NK-92 treated with Interleukin-12 subunit alpha and Interleukin-12 subunit beta, amount 100 ng/mL, for 24 hours (cell line): Measurements from ENCODE around the gene AKAP13.

Experiments used
- DNase-seq: peaks from one replicate; lab custom pipeline; 2025; lab: John Stamatoyannopoulos, UW

Gene AKAP13

DNA sequence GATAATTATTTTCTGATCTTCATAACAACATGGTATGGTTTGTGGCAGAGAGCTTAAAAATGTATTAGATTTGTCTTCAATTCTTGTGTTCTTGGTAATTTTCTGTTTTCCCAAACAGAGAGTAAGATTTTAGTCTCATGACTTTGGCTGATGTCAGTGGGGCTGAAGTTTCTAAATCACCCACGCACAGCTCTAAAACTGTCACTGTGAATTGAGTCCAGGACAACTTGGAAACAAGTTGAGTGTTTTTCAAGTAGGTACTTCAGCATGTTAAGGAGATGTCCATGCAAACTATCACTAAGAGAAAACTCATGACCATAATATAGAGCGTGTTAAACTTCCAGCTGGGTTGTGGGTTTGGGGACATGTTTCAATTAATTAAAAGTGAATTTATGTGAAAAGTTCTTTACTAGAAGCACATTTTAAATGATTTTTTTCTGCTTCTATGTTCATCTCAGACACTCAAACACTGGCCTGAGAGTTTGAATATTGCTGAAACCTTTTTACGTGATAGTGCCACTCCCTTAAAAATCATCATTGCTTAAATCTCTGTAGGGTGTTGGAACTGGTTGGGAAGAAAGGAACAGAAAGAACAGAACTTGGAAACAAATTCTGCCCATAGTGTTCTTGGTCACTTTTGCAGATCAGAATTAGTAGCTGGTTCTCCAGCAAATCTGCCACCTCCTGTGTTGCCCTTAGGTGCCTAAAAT lies 324.5 kb downstream of the AKAP13 start:
- no peak for DNase-seq

DNA sequence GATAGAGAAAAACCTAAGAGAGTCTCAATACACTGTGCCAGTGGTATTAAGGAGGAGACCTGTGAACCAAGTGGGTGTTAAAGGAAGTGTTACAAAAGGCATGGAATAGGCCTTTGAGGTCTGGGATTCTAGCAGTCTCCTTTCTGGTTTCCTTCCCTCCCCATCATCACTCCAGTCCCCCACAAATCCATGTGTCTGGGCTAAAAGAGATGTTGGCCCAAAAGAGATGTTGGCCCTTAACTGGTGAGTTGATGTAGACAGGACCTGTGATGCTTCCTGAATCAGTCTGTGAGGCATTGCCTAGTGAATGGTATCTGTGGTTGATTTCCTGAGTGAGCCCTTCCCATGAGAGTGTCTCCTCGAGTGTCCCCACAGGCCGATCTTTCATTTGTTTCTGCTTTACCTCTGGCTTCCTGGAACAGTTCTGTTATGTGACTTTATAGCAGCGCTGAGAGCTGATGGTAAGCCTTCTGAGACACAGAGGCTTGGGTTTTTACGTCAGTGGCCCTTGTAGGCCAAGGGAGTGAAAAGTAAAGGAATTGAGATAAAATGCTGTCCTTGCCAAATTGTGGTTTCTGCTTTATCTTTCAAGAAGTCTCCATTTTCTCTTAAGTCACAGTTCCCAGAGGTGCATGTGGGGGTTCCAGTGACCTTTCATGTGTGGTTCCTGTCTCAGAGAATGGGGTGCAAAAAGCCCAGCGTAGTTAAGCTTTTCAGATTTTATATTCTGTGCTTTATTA lies 326.5 kb downstream of the AKAP13 start:
- DNase-seq, result no peak

DNA sequence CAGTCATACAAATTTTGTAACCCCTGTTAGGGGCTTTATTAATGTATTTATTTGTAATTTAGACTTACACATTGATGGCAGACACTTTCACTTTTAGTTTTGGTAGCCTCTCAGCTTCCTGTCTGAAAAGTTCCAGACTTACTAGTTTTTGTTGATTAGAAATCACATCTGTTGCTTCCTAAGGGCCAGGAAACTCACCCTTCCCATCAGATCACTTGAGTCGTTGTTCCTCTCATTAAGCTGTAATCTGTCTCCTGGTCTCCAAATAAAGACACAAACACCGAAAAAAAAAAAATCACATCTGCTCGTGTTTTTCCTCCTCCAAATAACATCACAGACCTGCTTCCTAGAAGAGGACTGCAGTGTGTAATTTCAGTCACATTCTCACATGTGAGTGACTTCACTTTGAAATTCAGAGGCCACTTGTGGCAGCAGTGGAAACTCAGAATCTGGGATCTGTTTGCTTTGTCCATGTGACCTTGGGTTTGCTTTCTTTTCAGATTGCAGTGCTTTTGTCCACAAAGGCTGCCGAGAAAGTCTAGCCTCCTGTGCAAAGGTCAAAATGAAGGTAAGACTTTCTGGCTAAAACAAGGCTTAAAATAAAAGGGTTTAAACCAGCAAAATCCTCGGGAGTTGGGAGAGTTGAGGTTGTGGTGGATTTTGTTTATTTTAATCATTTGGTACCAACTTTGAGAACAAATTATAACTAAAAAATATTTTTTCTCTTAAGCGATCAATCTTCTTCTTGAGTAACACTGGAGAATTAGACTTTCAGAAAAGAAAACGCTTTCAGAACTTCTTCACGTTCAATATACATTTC lies 327.3 kb downstream of the AKAP13 start:
- no peak for DNase-seq

DNA sequence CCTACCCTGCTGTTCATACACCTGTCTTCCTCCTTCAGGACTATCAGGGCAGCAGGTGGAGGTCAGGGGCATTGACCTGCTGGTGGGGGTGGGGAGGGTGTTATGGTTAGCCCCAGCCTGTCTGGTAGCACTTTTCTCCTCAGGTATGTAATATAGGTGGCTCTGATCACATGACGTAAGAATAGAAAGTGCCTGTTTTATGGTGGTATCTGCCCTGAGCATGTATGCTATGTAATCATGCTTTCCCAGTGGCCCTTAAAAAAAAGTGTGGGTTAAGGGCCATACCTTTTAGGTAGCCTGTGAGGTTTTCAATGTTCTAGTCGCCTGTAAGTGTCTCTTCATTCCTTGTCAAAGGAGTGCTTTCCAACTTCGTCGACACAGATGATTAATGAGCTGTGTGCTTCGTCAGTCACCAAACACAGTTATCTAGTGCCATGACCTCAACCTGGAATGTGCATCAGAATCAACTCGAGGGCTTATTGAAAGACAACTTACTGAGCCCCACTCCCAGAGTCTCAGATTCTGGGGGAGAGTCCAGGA lies 328.1 kb downstream of the AKAP13 start:
- DNase-seq, result no peak

DNA sequence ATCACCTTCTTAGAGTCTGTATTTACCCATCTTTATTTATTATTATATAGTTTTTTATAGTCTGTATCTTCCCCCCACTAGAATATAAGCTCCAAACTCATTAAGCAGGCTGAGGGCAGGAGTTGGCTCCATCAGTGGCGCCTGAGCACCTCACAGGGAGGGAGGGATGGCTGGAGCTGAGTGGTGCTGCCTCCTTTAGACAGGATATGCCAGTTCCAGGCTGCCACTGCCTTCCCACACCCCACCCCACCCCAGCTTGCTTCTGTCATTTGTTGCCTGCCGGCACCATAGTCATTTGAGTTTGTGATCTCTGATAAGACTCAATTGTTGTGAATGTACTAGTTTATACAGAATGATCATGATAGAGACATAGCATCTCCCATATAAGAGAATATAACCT lies 328.8 kb downstream of the AKAP13 start:
- DNase-seq, result no peak

DNA sequence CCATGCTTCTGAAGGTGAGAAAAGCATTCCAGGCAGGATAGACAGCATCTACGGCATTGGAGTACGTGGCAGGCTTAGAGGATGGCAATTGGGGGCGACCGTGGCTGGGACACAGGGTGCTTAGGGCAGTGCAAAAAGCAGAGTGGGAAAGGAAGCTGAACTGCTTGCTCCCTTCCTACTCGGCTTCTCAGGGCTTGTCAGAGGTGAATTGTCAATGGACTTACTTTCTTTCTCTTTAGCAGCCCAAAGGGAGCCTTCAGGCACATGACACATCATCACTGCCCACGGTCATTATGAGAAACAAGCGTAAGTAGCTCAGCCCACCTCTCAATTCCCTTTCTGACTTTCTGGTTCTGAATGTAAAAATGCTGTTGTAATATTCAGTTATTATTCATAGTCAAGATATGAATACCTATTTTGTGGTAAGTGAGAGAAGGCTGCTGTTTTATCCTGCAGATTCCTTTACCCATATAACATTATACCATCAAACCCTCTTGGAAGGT lies 330.0 kb downstream of the AKAP13 start:
- DNase-seq, result no peak

DNA sequence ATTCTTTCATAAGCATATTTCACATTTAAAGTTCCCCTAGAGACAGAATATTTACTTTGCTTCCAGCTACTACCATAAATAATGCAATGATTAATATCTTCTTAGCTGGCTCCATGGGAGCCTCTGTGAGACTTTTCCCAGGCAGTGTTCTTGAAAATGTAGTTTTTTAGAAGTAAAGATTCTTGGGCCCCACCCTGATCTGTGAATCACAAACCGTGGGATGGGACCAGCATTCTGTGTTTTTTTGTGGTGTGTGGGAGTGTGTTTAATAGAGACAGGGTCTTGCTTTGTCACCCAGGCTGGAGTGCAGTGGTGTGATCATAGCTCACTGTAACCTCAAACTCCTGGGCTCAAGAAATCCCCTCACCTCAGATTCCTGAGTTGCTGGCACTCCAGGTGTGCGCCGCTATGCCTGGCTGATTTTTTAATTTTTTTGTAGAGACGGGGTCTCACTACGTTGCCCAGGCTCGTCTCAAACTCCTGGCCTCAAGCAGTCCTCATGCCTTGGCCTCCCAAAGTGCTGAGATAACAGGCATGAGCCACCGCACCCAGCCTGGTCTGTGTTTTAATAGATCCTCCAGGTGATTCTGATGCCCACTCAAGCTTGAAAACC lies 331.3 kb downstream of the AKAP13 start:
- no peak for DNase-seq

DNA sequence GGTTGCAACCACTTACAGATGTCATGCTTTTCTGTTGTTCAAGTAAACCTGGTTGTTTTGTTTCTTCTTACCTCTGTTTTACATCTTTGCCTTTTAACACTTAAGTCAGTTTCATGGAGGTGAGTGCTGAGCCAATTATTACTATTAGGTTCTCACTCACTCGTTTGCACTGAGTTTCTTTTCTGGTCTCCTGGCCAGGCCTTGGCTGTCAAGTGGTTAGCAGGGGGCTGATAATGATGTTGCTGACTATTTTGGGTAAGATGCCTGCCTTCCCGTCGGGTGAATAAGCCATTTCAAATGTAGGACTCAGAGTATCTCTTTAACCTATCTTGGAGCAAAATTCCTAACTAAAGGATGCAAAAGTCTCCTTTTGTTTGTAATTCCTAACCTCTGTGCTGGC lies 335.9 kb downstream of the AKAP13 start:
- no peak for DNase-seq

DNA sequence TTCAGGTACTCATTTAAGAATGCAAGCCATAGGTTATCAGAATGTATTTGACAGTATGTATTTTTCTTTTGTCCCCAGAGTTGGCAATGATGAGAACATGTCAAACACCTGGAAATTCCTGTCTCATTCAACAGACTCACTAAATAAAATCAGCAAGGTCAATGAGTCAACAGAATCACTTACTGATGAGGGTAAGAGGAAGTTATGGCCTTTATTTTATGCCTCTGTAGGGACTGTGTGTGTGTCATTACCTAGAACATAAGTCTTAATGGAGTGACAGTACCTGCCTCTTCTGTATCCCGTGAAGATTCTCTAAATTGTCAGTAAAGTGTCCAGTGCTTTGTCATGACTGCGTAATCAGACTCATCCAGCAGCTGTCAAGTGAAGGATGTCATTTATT lies 336.8 kb downstream of the AKAP13 start:
- DNase-seq, result no peak

DNA sequence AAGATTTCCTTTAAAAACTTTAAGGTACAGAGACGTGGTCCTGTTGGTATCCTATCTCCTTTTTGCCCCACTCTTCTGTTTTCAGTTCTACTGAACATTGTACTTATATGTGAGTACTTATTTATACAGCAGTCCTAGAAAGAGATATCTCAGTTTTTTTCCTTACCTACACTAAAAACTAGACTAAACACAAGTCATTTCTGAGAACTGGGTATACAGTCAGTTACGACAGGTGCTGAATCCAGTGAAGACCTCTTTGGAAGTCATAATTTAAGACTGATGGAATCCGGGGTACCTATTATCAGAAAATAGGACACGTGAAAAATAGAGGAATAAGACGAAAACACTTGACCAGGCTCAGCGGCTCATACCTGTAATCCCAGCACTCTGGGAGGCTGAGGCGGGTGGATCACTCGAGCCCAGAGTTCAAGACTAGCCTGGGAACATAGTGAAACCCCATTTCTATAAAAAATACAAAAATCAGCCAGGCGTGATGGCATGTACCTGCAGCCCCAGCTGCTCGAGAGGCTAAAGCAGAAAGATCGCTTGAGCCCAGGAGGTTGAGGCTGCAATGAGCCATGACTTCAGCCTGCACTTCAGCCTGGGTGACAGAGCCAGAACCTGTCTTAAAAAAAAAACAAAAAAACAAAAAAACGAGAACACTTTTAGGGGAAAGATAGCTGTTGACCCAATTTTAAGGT lies 338.0 kb downstream of the AKAP13 start:
- DNase-seq, result no peak

DNA sequence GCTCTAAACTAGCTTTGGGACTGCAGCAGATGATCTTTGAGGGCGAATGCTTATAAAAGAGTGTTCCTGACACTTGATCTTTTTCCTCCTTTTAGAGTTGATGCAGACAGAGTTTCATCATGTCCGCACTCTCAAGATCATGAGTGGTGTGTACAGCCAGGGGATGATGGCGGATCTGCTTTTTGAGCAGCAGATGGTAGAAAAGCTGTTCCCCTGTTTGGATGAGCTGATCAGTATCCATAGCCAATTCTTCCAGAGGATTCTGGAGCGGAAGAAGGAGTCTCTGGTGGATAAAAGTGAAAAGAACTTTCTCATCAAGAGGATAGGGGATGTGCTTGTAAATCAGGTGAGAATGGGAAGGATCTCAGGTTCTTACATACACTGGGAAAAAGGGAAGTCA lies 338.6 kb downstream of the AKAP13 start:
- DNase-seq, result no peak

DNA sequence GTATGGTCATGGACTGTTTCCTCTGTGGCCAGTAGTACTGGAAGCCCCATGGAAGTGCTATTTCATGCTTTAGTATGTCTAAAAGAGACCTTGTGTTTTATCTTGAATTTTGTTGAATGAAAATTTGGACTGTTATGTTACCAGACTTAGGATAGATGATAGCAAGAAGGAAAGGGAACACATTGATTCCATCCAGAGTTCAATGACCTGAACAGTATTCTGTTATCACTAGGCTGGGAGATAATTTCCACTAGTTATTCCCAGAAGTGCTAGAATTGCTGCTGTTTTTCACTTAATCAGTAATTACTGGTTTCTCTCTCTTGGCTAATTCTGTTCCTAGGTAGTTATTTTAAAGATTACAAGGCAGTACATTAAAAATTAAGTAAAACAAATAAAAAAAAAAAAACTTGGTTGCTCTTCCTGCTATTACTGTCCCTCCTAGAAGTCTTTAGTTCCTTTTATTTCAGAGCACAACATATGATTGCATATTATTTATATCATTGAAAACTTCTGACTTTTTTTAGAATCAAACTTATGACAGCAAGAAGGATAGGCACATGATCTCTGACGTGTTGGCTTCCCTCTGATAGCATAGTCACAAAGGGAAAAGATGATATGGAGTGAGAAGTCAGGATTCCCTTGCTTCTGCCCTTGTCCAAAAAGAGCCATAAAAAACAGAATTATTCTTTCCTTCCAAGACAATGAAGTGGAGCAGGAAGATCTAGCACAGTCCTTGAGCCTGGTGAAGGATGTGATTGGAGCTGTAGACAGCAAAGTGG lies 342.2 kb downstream of the AKAP13 start:
- DNase-seq, result no peak

DNA sequence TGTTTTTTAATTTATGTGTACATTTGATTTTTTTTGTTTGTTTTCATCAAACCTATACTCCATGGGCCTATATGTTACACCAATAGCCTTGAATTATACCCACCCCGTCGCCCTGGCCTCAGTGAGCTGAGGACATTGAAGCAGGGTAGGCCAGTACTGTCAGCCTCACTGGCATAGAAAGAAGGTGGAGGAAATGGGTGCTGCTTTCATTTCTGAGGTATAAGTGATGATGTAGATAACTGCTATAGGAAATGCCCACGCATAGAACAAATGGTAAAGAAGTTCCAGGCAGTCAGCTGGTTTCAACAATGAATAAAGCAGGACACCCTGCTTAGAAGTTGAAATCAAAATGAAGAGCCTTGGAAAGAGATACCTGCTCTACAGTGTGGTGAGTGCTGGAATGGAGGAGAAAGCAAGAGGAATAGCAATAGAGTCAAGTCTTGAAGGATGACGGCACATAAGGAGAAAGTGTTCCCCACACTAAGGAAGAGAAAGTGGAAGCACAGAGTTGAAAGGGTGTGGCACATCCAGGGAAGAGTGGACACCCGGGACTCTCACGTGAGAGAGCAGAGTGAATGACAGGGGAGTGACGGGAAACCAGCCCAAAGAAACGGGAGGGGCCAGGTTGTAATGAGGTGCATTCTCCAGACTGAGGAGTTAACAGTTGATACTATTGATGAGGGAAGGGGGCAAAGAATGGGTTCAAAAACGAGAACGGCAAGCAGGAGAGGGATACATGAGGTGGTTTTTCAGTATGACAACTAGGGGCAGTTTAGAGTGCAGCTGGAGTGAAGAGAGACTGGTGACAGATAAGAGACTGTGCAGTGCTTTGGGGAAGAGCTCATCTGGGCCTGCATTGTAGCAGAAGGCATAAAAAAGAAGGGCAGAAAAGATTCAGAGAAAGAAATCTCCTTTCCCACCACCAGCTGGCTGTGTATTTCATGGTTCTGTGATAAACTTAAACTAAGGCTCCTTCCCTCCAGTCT lies 343.9 kb downstream of the AKAP13 start:
- no peak for DNase-seq

DNA sequence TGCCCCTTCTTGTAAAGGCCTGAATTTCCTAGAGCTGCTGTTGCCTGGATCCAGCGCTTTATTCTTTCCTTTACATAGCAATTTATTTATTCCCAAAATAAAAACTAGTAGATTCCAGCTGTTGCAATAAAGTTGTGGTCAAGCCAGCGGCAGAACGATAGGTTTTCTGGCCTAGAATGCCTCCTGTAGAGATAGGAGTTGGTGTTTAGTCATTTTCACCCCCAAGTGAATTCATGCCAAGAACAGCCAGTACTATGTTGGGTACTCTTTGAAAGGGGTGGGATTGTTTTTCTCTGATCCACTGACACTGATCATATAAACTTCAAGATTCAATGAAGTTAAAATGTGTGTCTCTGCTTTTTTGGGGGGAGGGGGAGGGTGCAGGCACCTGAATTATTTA lies 344.6 kb downstream of the AKAP13 start:
- DNase-seq, result no peak

DNA sequence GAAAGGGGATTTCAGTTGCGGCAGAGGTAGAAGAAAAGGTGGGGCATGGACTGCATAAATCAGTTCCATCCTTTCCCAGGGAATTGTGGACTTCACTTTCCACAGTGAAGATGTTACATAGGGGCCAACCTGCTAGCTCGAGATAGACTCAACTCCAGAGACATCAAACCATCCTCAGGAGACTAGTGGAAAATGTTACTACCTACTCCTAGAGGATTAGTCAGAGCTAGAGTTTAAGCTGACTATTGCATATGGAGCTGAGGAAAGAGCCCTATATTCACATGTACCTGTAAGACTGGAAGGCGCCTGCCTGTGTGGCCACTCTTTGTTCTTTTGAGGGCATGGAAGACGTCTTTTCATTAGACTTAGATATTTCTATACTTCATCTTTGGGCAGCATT lies 345.2 kb downstream of the AKAP13 start:
- DNase-seq, result no peak

DNA sequence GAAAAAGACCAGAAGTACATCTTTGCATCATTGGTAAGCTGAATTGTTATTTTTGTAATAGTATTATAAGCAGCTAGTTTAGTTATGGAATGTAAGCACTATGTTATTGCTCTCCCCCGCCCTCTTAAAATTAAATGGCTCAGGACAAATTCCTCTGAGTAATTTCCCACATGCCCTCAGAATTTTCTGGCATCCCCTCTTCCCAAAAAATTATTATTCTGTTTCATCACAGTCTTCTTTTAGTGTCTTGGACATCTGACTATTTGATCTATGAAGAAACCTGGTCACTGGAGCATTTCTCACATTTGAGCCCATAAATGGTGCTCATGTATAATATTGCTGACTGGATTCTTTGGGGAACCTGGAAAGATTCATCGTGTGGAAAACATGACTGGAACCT lies 346.1 kb downstream of the AKAP13 start:
- no peak for DNase-seq

DNA sequence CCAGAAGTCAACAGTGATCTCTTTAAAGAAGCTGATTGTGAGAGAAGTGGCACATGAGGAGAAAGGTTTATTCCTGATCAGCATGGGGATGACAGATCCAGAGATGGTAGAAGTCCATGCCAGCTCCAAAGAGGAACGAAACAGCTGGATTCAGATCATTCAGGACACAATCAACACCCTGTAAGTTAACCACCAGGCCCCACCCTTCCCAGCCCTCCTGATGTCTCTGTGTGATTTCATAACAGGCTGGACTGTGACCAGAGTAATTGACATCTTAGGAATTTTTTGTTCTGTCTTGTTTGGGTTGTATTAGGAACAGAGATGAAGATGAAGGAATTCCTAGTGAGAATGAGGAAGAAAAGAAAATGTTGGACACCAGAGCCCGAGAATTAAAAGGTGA lies 346.7 kb downstream of the AKAP13 start:
- no peak for DNase-seq

DNA sequence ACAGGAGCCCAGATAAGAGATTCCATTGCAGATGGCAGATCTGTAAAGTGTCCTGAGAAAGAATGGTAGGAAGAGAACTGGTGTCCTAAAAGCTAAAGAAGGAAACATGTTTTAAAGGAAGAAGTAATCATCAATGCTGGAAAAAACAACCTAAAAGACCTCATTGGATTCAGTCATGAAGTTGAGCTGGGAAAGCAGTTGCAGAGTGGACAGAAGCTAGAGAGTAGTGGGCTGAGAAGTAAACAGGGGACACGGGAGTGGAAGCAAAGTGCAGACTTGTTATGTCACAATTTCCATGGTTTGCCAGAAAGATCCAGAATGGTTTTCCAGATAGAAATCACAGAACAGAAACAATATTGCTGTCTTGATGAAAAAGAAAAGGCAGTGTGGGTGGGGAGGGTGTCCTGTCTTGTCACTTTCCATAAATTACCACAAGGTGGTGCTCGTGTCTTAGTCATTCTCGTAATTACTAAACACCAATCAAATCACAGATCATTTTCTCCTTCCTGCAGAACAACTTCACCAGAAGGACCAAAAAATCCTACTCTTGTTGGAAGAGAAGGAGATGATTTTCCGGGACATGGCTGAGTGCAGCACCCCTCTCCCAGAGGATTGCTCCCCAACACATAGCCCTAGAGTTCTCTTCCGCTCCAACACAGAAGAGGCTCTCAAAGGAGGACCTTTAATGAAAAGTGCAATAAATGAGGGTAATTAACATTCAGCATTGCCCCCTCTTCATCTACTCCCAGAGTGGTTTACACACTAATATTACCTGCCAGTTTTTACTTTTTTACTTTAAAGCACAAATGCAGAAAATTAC lies 349.8 kb downstream of the AKAP13 start:
- no peak for DNase-seq

DNA sequence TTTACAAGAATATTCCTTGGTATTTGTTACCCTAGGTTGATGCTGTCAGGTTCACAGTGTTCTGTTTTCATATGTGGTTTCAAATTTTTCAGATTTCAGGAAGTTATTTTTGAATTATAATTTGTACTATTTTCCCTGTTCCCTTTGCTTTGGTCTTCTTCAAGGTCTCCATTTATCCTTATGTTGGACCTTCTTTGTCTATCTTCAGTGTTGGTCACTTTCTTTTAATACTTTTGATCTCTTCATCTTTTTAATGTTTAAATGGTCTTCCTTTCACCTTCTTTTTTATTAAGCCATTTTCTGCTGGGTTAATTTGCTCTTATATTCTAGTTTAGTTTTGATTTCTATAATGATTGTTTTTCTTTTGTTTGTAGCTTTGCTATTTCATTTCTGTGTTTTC lies 353.0 kb downstream of the AKAP13 start:
- DNase-seq, result no peak
